NOMO-1 treated with dmso at 0.1 percent for 144 hours (cell line): ENCODE results near the gene KCNN3.

Experiments
- DNase-seq: peaks from one replicate; lab custom pipeline; 2025; ENCODE audit not compliant: unreplicated experiment; lab: John Stamatoyannopoulos, UW

The KCNN3 gene

DNA sequence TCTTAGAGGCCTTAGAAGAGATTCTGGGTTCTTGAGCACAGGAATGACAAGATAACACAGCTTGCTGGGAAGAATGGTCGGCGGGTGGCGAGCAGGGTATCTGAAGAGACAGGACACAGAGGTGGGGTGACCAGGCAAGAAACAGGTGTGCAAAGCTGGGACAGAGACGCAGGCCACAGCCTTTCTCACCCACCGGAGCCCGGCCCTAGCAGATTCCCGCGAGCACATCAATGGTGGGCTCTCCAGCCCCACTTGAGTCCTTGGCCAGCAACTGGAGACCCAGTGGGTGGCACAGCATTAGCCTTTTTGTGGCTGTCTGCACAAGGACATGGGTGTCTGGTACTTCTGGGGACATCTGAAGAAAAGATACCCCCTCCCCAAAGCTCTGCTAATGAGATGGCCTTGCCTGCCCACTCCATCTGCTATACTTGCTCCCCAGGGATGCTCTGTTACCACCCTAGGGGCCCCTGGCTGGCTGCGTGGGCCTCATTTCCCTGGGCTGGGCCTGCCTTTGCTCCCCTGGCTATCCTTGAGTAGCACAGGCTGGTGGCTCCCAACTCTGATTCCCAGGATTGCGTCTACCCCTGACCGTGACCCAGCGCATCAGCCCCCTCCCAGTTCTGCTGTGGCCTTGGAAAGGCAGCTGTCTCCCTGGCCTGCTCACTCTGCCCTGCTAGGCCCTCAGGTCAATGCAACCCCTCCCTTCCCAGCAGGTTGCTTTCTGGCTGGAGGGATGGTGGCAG lies 134.8 kb downstream of the KCNN3 start:
- no peak for DNase-seq

GRCh38 chr1:154733621-154734020 lies 136.5 kb downstream of the KCNN3 start:
- DNase-seq: no peak

DNA sequence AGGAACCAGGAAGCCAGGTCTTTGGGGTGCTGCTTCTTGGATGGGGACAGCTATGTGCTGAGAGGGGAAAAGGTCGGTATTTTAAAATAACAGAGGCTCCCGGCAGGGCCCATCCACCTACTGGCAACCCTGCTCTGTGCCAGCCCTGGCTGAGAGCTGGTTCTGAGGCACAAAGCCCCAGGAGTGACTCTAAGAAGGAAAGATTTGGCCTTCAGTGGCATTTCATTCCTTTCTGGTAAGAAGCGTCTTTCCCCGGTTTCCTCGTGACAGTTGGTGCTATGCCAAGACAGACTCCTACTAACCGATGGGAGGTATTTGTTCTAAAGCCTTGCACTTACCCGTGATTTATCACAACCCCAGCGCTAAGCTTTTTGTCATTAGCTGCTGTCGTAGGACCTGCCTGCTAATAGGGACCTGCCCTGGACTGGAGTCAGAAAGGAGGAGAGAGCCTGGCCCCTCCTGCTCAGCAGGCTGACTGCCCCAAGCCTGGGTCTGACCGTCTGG lies 139.0 kb downstream of the KCNN3 start:
- no peak for DNase-seq

GRCh38 chr1:154730259-154730658 lies 139.8 kb downstream of the KCNN3 start:
- no peak for DNase-seq

GRCh38 chr1:154729577-154729976 lies 140.5 kb downstream of the KCNN3 start:
- no peak for DNase-seq

- DNase-seq: no peak
Measured at GRCh38 chr1:154729031-154729442, 141.0 kb downstream of the KCNN3 start.

DNA sequence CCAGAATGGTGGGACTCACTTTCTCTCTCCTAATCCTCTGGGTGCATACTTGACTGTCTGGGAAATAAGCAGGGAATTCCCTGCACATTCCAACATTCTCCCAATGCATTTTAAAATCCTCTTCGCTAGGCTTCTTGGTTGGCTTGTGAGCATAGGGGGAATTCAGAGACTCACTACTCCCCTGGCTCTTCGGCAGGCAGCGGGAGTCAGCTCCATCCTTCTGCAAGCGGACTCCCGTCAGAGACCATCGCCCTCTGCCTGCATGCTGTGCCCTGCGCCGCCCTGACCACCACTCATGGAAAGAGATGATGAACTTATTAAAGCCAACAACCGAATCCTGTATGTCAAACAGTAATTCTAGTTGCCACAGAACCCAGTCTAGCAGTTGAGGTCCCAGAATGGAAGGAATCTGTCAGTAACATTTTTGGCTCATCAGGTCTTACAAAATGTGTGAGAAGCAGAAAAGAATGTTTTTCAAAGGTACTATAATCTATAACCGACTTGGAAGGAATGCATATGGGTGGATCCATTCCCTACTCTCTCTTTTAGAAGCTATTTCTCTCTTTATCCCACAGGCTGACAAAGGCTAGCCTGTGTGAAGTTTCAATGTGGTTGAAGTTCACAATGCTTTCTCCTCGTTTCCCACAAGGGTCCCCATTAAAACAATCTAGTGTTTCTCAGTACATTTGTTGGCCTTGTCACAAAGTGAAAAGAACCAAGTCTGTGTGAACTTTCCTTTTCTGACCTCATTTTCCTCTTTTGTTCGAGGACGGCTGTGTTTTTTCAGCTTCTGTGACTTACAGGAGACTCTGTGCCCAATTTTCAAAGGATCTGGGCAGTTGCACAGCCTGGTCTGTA lies 143.0 kb downstream of the KCNN3 start:
- no peak for DNase-seq

- DNase-seq: no peak
Measured at GRCh38 chr1:154726443-154726842, 143.6 kb downstream of the KCNN3 start.

DNA sequence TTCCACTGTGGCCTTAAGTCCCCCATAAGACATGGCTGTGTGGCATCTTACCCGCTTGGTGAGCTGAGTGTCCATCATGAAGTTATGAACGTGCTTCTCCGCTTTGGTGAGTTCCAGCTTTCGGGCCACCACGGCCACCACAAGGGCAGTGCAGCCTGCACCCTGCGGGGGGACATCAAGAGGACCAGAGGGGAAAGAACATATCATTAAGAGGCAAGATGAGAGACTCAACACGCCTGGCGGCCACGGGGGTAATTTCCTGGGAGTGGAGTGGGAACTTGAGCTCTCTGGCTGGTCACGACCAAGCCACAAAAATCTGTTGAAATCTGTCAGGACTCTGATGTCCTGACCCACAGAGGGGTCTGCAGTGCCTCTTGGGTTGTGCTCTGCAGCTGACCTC lies 144.2 kb downstream of the KCNN3 start:
- DNase-seq: no peak

- DNase-seq: peak; percentile 62
Measured at GRCh38 chr1:154720328-154721297, 149.5 kb downstream of the KCNN3 start.

DNA sequence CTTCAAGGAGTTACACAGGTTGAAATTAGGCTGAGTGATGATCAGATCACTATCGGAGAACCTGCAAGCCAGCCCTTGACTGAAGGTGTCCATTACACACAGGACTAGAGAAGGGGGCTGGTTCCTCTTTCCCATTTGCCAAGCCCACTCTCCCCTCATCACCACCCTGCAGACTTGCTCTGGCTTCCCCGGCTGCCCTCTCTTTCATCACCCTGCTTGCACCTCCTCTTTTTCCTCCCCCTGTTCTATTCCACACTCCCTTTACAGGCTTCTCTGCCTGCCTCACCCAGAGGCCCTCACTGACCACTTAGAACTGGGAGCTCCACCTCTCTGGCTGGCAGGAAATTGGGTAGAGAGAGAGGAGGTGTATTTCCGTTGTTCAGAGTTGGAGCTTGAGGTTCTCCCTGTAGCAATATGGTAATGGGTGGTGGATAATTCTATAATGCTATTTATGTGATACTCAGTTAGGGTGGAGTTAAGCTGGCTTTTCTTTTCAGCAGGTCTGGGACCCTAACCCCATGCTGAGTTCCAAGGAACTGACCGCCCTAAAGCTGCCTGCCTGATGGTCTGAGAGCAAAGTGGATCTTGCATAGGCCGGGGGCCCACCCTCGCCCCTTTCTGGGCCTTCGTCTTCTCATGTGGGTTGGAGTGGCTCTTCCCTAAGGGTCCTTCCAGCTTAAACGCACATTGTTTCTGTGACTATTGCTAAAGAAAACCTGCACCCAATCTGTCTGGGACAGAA lies 150.3 kb downstream of the KCNN3 start:
- no peak for DNase-seq

GRCh38 chr1:154718566-154718965 lies 151.5 kb downstream of the KCNN3 start:
- DNase-seq: no peak

- no peak for DNase-seq
Measured at GRCh38 chr1:154717528-154717924, 152.6 kb downstream of the KCNN3 start.

DNA sequence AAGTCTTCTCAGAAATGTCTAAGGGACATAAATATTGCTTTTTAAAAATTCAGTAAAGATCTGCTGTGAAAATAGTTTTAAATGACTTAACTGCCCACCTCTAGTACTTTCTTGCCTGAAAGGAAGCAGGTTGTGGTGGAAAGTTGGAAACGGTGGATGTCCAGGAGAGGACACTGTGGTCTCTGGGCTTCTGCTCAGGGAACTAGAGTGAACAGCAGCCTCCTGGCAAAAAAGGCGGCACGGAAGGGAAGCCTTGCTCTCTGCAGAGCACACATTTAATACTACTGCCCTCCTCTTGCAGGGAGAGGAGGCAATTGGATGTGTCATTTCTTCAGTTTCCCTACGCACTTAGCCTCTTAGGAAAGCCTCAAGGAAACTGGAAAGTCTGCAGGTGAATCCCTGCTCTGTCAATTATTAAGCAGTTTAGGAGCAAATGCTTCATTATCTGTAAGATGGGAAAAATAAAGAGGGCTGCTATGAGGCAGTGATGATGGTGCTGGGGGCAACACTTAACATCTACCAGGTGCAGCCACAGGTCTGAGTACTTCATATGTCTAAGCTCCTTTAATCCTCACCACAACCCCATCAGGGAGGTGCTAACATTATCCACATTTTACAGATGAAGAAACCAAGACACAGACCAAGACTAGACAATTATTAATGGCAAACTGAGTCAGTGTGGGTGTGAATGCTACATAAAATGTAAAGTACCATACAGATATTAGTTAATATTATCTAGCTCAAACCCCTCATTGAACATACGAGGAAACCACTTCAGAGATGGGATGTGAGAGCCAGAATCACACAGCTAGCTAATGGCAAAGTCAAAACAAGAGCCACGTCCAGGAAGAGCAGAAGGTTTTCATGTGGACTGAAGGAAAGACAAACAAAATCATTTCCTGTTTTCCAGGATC lies 153.2 kb downstream of the KCNN3 start:
- no peak for DNase-seq

- DNase-seq: peak; percentile 72
Measured at GRCh38 chr1:154716011-154716410, 154.1 kb downstream of the KCNN3 start.

DNA sequence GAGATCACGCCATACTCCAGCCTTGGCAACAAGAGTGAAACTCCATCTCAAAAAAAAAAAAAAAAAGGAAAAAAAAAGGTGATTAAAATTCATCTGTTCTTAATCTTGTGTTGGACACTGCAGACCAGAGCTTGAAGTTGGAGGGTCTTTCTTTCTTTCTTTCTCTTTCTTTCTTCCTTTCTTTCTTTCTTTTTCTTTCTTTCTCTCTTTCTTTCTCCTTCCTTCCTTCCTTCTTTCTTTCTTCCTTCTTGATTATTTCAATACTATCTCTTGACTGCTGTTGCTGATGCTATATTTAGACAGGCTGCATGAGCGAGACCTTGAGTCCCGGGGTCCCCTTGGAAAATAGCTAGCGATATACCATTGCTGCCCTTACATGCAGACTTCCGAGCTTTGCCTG lies 154.7 kb downstream of the KCNN3 start:
- DNase-seq: no peak

DNA sequence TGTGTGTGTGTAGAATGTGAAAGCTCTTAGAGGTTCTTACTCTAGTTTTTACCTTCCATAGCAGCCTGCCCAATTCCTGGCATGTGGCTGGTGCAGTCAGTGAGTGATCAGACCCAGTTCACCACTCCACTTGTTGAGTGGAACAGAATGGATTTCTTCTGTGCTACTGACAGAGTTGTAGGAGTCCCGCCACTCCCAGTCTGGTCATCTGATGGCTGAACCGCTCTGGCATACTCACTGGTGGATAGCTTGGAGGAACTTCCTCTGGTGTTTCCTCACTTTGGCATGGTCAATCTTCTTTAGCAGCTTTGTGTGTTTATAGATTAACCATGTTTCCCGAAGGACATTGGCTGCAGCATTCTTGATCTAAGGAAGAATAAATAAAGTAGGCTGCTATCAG lies 155.4 kb downstream of the KCNN3 start:
- DNase-seq: peak; percentile 33

GRCh38 chr1:154714052-154714623 lies 155.9 kb downstream of the KCNN3 start:
- DNase-seq: no peak

GRCh38 chr1:154713005-154713404 lies 157.1 kb downstream of the KCNN3 start:
- no peak for DNase-seq
